ENCODE measurements around the gene POLR3B. TPM values are rescaled to one million over a fixed set of nuclear protein-coding genes. Genes with fewer than 3 reads are reported as not detected.
"Not testable (repeated sequence)": the region's sequence is repeated elsewhere in the genome, so short reads cannot be mapped to it uniquely, and the experiment has no call there.

POLR3B gene
- polyA plus RNA-seq, 6 donors from 2014 or later = 3.0 to 4.7 (median 3.3) TPM; not detected in 1

DNA sequence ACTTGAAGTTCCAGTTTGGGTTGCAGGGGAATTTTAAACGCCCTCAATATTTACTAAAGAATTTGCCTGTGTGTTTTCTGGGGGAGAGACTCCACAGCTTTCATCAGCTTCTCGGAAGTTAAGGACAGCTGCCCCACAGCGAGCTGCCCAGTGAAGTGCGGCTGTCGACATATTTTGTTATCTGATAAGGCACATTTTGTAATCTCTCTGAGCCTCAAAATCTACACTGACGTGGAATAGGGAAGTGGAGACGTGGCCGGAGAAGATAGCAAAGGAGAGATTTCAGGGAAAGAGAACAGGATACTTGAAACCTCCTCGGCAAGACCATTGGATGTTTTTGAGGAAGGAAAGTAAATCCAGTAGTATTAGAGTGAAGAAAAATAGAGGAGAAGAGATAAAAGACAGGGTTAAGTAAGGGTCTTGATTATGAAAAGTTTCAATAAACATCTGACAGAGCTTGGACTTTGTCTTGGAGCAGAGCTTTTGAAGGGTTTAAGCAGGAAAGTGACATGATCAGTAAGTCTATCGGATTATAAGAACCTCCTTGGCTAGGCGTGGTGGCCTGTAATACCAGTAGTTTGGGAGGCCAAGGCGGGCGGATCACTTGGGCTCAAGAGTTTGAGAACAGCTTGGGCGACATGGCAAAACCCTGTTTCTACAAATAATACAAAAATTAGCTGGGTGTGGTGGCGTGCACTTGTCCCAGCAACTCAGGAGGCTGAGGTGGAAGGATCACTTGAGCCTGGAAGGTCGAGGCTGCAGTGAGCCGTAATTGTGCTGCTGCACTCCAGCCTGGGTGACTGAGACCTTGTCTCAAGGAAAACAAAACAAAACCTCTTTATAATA, 1.1 kb downstream of the POLR3B start:
- DNase-seq = no peak
- Mint-ChIP-seq H3K36me3 (no peaks in the 10 kb centered on the region), H3K4me3 (peak overlapping the region; percentile 76 to 97 (median 96)), H3K27me3 (no peaks in the 10 kb centered on the region), H3K9me3 (no peaks in the 10 kb centered on the region), H3K4me1 (peaks cover 13 to 19% (median 14%) of the 10 kb centered on the region in 3 donors), H3K27ac (peak overlapping the region; percentile 3 to 96 (median 90))
- ATAC-seq (ENCODE audit: low read depth in 2 of 2) = no peak

DNA sequence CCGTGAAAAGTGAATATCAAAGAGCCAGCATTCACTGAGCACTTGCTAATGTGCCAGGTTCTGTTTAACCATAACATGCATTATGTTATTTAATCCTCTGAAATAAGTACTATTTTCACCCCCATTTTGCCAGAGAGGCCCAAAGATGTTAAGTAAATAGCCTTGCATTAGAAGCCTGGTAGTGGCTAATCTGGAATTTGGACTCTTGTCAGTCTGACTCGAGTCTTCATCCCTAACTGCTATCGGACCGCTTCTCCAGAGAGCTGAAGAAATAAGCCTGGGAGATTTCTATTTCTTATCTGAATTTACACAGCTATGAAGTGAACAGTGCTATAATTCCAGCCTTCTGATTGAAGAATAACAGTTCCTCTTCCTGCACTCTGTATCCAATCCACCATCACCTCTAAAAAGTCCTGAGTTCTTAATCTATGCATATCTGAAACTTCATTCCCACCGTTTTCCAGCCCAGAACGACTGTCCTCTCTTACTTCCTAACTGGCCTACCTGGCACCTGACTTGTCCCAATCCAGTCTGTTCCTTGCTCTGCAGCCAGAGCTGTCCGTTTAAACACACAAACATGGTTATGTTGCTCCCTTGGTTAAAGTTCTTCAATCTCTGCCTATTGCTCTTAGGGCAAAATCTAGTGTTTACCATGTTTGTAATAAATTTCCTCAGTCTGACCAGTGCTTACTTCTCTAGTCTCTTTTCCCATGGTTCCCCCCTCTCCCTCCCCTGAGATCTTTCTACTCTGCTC, 2.3 kb downstream of the POLR3B start:
- Mint-ChIP-seq H3K36me3 (peaks cover 0 to 4% of the 10 kb centered on the region in 2 donors), H3K4me3 (peak overlapping the region in 2 of 8 donors; percentile 30 to 96), H3K27me3 (no peaks in the 10 kb centered on the region), H3K9me3 (no peaks in the 10 kb centered on the region), H3K4me1 (peaks cover 13 to 19% (median 14%) of the 10 kb centered on the region in 3 donors), H3K27ac (no peak overlapping the region)
- ATAC-seq (ENCODE audit: low read depth in 2 of 2) = no peak
- DNase-seq = no peak

DNA sequence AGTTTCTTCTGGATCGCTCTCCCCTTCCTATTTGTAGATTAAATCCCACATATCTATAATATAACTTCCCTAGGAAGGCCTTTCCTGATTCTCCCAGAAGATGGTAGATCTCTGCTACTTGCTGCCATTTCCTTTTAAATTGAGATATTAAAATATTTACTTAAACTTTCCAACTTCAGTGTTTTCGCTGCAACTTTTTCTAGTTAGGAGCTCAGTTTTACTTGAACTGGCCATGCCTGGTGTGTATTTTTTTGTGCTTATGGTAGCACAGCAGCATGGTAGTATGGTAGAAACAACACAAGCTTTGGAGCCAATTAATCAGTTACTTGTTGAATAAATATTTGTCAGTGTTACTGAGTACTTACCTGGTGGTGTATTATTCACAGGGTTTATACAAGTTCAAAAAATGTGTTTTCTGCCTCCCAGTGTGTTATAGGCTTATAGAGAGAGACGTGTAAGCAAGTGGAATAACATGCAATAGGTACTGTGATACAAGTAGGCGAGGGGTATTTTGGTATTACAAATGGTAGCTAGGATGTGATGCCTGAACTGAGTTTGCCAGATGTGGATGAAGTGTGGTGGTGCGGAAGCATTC, 2.9 kb downstream of the POLR3B start:
- Mint-ChIP-seq H3K27ac (no peak overlapping the region), H3K4me1 (peaks cover 13 to 19% (median 14%) of the 10 kb centered on the region in 3 donors), H3K4me3 (no peak overlapping the region), H3K9me3 (no peaks in the 10 kb centered on the region), H3K27me3 (no peaks in the 10 kb centered on the region), H3K36me3 (peaks cover 0 to 4% of the 10 kb centered on the region in 2 donors)
- ATAC-seq (ENCODE audit: low read depth in 2 of 2) = no peak
- no peak for DNase-seq

DNA sequence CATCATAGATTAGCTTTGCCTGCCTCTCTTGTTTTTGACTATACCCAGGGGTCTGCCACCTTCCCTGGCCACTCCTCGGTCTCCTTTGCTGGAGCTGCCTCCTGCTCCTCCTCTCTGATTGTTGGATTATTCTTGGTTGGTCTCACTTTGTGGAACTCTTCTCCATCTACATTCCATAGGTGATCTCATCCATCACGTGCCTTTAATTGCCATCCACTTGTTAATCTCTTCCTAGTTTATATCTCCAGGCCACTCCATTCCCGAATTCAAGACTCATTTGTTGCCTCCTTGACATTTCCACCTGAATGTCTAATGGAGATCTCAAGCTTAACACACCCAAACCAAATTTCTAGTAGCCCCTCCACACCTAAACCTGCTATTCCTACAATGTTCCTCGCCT, 5.4 kb downstream of the POLR3B start:
- no peak overlapping the region for H3K27ac Mint-ChIP-seq
- peaks cover 7 to 11% (median 7%) of the 10 kb centered on the region in 3 donors for H3K4me1 Mint-ChIP-seq
- ATAC-seq (ENCODE audit: low read depth in 2 of 2) = no peak
- H3K9me3 Mint-ChIP-seq = no peaks in the 10 kb centered on the region
- no peaks in the 10 kb centered on the region for H3K27me3 Mint-ChIP-seq
- no peak overlapping the region for H3K4me3 Mint-ChIP-seq
- H3K36me3 Mint-ChIP-seq = peaks cover 0 to 4% of the 10 kb centered on the region in 2 donors
- DNase-seq = no peak

DNA sequence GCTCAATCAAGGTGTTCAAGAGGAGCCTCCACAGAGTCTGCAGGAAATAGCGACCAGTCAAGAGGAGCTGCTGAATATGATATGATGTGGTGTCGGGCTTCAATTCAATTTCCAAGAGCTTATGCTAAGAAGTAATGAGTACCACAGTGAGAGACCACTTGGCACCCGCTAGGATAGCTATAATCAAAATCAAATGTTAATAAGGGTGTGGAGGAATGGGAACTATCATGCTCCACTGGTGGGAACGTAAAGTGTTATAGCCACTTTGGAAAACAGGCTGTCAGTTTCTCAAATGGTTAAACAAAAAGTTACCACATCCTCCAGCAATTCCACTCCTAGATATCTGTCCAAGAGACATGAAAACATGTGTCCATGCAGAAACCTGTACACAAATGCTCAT, 6.7 kb downstream of the POLR3B start:
- Mint-ChIP-seq H3K27me3 (no peaks in the 10 kb centered on the region), H3K4me1 (no peaks in the 10 kb centered on the region), H3K27ac (peak overlapping the region in 1 of 6 donors; percentile 64), H3K9me3 (no peaks in the 10 kb centered on the region), H3K36me3 (peaks cover 0 to 12% of the 10 kb centered on the region in 2 donors), H3K4me3 (no peak overlapping the region)
- ATAC-seq (ENCODE audit: low read depth in 2 of 2) = no peak
- no peak for DNase-seq

DNA sequence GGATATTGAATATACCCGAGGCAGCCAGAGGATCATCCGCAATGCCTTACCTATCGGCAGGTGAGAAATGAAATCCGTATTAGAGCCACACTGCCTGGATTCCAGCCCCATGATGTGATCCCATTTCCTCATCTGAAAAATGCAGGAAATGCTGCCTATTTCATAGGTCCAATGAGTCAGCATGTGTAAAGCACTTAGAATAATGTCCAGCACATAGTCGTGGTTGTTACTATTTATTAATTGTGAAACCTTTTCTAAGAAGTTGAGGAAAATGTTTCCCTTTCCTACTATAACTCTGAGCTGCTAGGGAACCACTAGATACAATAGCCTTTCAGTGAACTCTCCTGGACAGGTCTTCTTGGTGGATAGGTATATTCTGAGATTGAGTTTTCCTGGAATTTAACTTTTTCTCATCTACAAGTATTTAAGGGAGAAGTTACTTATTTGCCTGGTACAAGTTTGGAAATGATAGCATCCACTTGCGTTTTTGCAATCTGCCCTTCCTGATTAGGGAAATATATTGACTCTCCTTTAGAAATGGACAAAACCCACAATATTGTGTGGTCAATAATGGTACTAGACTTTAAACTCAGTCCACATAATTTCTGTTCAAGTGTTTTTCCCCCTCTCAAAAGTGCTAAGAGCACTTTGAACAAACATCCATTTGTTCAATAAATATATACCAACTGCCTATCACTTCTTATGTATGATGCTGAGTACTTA, 12.2 kb downstream of the POLR3B start:
- H3K27me3 Mint-ChIP-seq = no peaks in the 10 kb centered on the region
- no peak for ATAC-seq (ENCODE audit: low read depth in 2 of 2)

DNA sequence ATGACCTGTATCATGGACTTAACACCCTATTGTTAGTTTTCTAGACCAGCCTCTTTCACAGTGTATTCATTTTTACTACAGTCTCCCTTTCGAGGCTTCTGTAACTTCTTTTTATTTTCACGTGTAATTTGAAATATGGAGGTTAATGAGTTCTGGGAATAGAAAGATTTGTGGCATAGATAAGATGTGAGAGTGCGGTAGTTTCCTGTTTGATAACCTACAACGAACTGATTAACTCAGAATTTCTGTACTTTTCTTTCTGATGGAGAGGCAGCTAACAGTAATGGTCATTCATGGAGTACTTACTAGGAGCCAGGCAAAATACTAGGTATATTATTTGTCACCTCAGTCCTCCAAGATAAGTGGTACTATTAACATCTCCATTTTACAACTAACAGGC, 21.2 kb downstream of the POLR3B start:
- no peak overlapping the region for H3K4me3 Mint-ChIP-seq
- no peak for ATAC-seq (ENCODE audit: low read depth in 2 of 2)
- H3K9me3 Mint-ChIP-seq = peaks cover 0 to 24% (median 10%) of the 10 kb centered on the region in 7 donors
- no peaks in the 10 kb centered on the region for H3K4me1 Mint-ChIP-seq
- no peak for DNase-seq
- H3K27me3 Mint-ChIP-seq = peaks cover 0 to 6% (median 4%) of the 10 kb centered on the region in 3 donors
- H3K36me3 Mint-ChIP-seq = peaks cover 44 to 49% of the 10 kb centered on the region in 2 donors
- H3K27ac Mint-ChIP-seq = no peak overlapping the region

More for the DNA sequence above, 12.2 kb downstream of the POLR3B start:
- Mint-ChIP-seq H3K4me1 (no peaks in the 10 kb centered on the region), H3K4me3 (no peak overlapping the region), H3K36me3 (peaks cover 9 to 36% of the 10 kb centered on the region in 2 donors), H3K9me3 (peaks cover 0 to 13% (median 5%) of the 10 kb centered on the region in 7 donors), H3K27ac (no peak overlapping the region)
- DNase-seq = no peak

DNA sequence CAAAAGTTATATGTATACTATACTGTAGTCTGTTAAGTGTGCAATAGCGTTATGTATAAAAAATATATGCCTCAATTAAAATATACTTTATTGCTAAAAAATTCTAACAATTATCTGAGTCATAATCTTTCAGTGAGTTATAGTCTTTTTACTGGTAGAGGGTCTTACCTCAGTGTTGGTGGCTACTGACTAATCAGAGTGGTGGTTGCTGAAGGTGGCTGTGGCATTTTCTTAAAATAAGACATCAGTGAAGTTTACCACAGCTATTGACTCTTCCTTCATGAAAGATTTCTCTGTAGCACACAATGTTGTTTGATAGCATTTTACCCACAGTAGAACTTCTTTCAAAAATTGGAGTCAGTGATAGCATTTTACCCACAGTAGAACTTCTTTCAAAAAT, 23.4 kb downstream of the POLR3B start:
- H3K27ac Mint-ChIP-seq = no peak overlapping the region
- H3K9me3 Mint-ChIP-seq = peaks cover 0 to 18% (median 7%) of the 10 kb centered on the region in 7 donors
- no peak overlapping the region for H3K4me3 Mint-ChIP-seq
- H3K4me1 Mint-ChIP-seq = no peaks in the 10 kb centered on the region
- DNase-seq (no peak), ATAC-seq (ENCODE audit: low read depth in 2 of 2) (no peak)
- peaks cover 34 to 45% of the 10 kb centered on the region in 2 donors for H3K36me3 Mint-ChIP-seq
- H3K27me3 Mint-ChIP-seq = peaks cover 0 to 11% (median 4%) of the 10 kb centered on the region in 3 donors

DNA sequence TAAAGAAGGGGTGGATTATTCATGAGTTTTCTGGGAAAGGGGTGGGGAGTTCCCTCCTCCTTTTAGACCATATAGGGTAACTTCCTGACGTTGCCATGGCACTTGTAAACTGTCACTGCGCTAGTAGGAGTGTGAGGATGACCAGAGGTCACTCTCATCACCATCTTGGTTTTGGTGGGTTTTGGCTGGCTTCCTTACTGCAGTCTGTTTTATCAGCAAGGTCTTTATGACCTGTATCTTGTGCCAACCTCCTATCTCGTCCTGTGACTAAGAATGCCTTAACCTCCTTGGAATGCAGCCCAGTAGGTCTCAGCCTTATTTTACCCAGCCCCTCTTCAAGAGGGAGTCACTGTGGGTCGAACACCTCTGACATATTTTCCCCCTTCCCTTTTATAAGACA, 24.3 kb downstream of the POLR3B start:
- Mint-ChIP-seq H3K27me3 (peaks cover 0 to 11% (median 4%) of the 10 kb centered on the region in 3 donors), H3K36me3 (peaks cover 34 to 43% of the 10 kb centered on the region in 2 donors)

DNA sequence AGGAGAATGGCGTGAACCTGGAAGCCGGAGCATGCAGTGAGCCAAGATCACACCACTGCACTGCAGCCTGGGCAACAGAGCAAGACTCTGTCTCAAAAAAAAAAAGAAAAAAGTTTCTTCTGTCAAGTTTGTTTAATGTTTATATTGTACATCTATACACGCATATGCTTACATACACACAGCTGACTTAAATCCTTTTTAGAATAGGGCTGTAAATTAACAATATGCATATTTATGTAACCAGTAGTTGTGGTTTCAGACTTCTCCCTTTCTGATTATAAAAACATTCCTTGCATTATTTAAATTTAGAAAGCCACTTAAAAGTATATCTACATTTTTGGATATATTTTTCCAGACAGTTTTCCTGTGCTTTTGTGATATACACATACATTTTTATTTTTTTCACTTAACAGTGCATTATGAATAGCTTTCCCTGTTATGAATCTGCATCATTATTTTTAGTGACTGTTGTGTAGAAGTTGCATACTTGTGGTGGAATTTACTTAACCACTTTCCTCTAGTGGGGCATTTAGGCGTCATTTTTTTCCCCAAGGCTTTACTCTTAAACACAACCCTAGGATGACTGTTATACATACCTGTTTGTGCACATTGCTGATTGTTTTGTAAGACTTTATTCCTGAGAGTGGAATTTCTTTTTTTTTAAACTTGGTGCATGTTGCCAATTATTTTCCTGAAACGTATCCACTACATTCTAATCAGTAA, 29.4 kb downstream of the POLR3B start:
- H3K27me3 Mint-ChIP-seq = peaks cover 0 to 29% (median 22%) of the 10 kb centered on the region in 3 donors
- H3K9me3 Mint-ChIP-seq = peaks cover 0 to 11% (median 7%) of the 10 kb centered on the region in 7 donors
- H3K36me3 Mint-ChIP-seq = peaks cover 17 to 27% of the 10 kb centered on the region in 2 donors
- no peak for DNase-seq
- H3K4me1 Mint-ChIP-seq = no peaks in the 10 kb centered on the region
- H3K4me3 Mint-ChIP-seq = no peak overlapping the region
- ATAC-seq (ENCODE audit: low read depth in 2 of 2) = no peak
- H3K27ac Mint-ChIP-seq = no peak overlapping the region

More for the DNA sequence above, 24.3 kb downstream of the POLR3B start:
- peaks cover 0 to 18% (median 7%) of the 10 kb centered on the region in 7 donors for H3K9me3 Mint-ChIP-seq
- ATAC-seq (ENCODE audit: low read depth in 2 of 2); H3K27ac Mint-ChIP-seq; H3K4me1 Mint-ChIP-seq; H3K4me3 Mint-ChIP-seq; DNase-seq: not testable (repeated sequence)

DNA sequence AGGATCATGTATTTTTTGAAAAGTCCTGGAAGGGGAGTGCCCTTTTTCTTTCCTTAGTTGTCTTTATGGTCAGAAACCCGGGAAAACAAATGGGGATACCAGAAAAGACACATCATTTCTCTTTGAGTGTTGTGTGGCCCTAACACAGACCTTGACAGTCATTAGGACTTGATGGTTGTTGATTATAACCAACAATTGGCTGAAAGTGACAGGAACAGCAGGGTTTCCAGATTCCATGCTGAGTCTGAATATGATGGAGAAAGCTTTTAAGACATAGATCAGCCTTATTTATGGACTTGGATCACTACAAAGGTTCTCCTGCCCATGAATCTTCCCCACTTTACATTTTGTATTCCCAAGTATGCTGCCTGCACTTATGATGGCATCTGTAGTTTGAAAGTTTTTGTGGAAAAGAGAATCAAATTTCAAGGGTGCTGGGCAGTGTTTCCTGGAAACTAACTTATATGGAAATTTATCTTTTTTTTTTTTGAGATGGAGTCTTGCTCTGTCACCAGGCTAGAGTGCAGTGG, 30.4 kb downstream of the POLR3B start:
- DNase-seq (no peak), ATAC-seq (ENCODE audit: low read depth in 2 of 2) (no peak)
- H3K27ac Mint-ChIP-seq = no peak overlapping the region
- peaks cover 0 to 3% (median 2%) of the 10 kb centered on the region in 7 donors for H3K9me3 Mint-ChIP-seq
- H3K4me1 Mint-ChIP-seq = no peaks in the 10 kb centered on the region
- H3K4me3 Mint-ChIP-seq = no peak overlapping the region
- peaks cover 0 to 32% (median 20%) of the 10 kb centered on the region in 3 donors for H3K27me3 Mint-ChIP-seq
- H3K36me3 Mint-ChIP-seq = peaks cover 10 to 24% of the 10 kb centered on the region in 2 donors

DNA sequence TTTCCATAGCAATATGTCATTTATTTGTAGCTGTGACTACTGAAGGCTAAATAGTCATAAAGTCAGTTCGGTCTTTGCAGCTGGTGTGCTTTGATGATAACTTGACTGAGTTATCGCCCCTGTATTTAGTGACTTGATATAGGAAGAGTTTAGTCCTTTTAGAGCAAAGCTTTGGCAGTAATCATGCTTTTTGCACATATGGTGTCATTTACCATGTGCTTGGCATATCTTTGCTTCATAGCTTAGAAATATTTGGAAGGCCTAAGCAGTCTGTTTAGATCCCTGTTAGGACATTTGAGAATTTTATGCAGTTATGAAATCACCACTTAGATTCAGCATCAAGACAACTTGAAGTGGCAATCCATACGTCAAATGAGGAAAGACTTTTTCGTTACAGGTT, 31.6 kb downstream of the POLR3B start:
- no peak overlapping the region for H3K27ac Mint-ChIP-seq
- DNase-seq = no peak
- no peak overlapping the region for H3K4me3 Mint-ChIP-seq

More for the DNA sequence above, 31.6 kb downstream of the POLR3B start:
- no peaks in the 10 kb centered on the region for H3K9me3 Mint-ChIP-seq
- peaks cover 15 to 31% of the 10 kb centered on the region in 2 donors for H3K36me3 Mint-ChIP-seq
- no peaks in the 10 kb centered on the region for H3K4me1 Mint-ChIP-seq
- no peak for ATAC-seq (ENCODE audit: low read depth in 2 of 2)
- peaks cover 0 to 30% (median 16%) of the 10 kb centered on the region in 3 donors for H3K27me3 Mint-ChIP-seq
